ENCODE data around the gene TNK1.
A peak's percentile ranks its signal among the peaks of the same experiment; 100 is the strongest.

TNK1 gene

DNA sequence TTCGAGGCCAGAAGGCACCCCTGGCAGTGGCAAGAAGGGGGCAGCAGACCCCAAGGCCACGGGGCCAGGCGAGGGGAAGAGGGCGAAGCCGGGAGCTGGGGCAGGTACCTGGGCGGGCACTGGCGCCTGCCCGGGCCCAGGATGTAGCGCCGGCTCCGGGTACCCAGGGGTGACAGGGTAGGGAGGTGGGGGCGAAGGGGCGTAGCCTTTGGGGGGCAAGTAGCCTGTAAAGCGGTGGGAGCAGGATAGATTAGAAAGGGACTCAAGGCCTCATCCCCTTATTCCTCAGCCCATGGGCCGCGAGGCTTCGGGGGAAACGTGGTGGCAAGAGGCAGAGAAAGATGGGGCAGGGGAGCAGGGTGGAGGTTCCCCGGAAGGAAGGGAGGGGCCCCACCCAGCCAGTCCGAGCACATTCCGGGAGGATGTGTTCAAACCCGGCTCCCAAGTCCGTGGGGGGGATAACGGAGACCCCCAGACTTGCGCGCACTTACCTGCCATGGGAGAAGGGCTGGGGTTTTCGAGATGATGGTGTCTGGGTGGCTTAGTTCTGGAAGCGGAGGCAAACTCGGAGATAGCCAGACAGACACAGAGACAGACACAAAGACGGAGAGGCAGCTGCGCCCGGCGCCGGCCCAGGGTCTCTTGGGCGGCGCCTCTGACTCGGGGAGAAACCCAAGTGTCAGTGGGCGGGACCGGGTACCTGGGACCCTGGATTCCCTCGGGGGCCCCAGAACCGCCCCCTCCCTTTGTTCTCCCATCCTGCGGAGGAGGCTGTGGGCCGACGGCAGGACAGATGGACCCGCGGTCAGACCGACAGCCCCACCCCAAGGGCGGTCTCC lies 12.9 kb downstream of the TNK1 start:
- Histone ChIP-seq H3K27me3 (ENCODE audit: insufficient read depth, poor library complexity, severe bottlenecking) (no peaks in the 10 kb centered on the region), H3K4me3 (replicated peaks; ENCODE audit: insufficient read depth, low read length) (peak overlapping the region; percentile 58), H3K27ac (replicated peaks) (no peak overlapping the region)
- TF ChIP-seq, protein P1, sequence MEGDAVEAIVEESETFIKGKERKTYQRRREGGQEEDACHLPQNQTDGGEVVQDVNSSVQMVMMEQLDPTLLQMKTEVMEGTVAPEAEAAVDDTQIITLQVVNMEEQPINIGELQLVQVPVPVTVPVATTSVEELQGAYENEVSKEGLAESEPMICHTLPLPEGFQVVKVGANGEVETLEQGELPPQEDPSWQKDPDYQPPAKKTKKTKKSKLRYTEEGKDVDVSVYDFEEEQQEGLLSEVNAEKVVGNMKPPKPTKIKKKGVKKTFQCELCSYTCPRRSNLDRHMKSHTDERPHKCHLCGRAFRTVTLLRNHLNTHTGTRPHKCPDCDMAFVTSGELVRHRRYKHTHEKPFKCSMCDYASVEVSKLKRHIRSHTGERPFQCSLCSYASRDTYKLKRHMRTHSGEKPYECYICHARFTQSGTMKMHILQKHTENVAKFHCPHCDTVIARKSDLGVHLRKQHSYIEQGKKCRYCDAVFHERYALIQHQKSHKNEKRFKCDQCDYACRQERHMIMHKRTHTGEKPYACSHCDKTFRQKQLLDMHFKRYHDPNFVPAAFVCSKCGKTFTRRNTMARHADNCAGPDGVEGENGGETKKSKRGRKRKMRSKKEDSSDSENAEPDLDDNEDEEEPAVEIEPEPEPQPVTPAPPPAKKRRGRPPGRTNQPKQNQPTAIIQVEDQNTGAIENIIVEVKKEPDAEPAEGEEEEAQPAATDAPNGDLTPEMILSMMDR (IDR thresholded peaks at IDR 0.05; ENCODE audit: insufficient read depth, low read length) = no peak
- TF ChIP-seq, protein P2, sequence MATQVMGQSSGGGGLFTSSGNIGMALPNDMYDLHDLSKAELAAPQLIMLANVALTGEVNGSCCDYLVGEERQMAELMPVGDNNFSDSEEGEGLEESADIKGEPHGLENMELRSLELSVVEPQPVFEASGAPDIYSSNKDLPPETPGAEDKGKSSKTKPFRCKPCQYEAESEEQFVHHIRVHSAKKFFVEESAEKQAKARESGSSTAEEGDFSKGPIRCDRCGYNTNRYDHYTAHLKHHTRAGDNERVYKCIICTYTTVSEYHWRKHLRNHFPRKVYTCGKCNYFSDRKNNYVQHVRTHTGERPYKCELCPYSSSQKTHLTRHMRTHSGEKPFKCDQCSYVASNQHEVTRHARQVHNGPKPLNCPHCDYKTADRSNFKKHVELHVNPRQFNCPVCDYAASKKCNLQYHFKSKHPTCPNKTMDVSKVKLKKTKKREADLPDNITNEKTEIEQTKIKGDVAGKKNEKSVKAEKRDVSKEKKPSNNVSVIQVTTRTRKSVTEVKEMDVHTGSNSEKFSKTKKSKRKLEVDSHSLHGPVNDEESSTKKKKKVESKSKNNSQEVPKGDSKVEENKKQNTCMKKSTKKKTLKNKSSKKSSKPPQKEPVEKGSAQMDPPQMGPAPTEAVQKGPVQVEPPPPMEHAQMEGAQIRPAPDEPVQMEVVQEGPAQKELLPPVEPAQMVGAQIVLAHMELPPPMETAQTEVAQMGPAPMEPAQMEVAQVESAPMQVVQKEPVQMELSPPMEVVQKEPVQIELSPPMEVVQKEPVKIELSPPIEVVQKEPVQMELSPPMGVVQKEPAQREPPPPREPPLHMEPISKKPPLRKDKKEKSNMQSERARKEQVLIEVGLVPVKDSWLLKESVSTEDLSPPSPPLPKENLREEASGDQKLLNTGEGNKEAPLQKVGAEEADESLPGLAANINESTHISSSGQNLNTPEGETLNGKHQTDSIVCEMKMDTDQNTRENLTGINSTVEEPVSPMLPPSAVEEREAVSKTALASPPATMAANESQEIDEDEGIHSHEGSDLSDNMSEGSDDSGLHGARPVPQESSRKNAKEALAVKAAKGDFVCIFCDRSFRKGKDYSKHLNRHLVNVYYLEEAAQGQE (IDR thresholded peaks at IDR 0.05; ENCODE audit: insufficient replicate concordance, low read depth) = no peak
- no peak for TF ChIP-seq SPI1 (IDR thresholded peaks at IDR 0.05; ENCODE audit: borderline replicate concordance, low read depth)
- DNase-seq (ENCODE audit: low read depth in 1 of 2, low spot score in 1 of 2) = no peak

DNA sequence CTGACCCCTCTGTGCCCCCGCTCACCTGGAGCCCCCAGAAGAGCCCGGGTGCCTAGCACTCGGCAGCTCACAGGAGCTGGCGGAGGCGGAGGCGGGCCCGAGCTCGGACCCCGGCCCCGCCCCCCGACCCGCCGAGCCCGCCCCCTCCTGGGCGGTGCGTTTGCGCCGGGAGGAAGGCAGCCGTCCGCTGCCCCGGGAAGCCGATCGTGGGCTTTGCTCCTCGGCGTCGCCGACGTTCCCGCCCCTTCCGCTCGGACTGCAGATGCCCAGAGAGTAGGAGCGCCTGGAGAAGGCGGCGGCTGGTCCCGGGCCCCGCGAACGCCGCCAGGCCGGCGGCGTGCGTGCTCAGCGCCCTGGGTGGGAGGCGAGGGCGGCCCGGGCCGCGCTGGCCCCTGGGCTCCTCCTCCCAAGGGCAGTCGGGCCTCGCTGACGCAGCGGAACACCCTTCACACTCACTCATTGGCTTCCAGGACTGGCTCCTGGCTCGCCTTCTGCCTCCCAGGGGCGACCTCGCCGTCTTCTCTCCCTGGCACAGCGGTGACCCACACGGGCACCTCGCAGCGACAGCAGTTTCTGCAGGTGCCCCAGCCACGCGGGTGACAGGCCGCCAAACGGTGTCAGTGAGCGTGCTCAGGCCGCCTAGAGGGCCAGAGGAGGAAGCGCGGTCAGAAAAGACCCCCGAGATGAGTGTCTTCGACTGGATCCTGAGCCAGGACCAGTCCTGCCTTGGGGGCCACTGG lies 13.7 kb downstream of the TNK1 start, which contains the start of gene PLSCR3:
TSS of gene PLSCR3 (minus strand) at position 74 of the 740 bp plus-strand sequence. CDS start 415 bp downstream, outside the sequence.
- TF ChIP-seq POLR2AphosphoS5 (IDR thresholded peaks at IDR 0.05; ENCODE audit: low read depth) (no peak; the same call in 1 of the 2 replicates), SPI1 (IDR thresholded peaks at IDR 0.05; ENCODE audit: borderline replicate concordance, low read depth) (no peak), GABPA (IDR thresholded peaks at IDR 0.05; ENCODE audit: low read depth) (no peak)
- H3K27ac ChIP-seq (replicated peaks) = peak within 1 kb of the TSS; percentile 48; the same call in 1 of the 2 replicates

DNA sequence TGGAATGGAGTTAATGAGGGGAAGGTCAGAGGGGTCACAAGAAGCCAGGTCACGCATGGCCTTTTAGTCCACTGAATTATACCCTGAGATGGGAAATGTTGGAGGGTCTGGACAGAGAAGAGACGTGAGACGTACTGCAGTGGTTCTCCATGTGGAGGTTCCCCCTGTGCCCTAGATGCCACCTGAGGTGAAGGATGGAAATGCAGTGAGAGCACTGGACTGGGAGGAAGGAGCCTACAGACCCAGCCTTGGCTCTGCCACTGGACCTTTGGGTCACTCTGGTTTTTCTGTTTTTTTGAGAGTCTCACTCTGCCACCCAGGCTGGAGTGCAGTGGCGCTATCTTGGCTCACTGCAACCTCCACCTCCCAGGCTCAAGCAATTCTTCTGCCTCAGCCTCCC lies 15.3 kb downstream of the TNK1 start:
- Histone ChIP-seq H3K27ac (replicated peaks) (no peak overlapping the region), H3K27me3 (ENCODE audit: insufficient read depth, poor library complexity, severe bottlenecking) (no peaks in the 10 kb centered on the region), H3K4me3 (replicated peaks; ENCODE audit: insufficient read depth, low read length) (no peak overlapping the region)
- DNase-seq (ENCODE audit: low read depth in 1 of 2, low spot score in 1 of 2) = no peak
- no peak for TF ChIP-seq POLR2AphosphoS5 (IDR thresholded peaks at IDR 0.05; ENCODE audit: low read depth)
- TF ChIP-seq, protein P1 (IDR thresholded peaks at IDR 0.05; ENCODE audit: insufficient read depth, low read length) = no peak
- no peak for TF ChIP-seq SPI1 (IDR thresholded peaks at IDR 0.05; ENCODE audit: borderline replicate concordance, low read depth)
- TF ChIP-seq, protein P2 (IDR thresholded peaks at IDR 0.05; ENCODE audit: insufficient replicate concordance, low read depth) = no peak
- no peak for TF ChIP-seq GABPA (IDR thresholded peaks at IDR 0.05; ENCODE audit: low read depth)

More for the DNA sequence above, 13.7 kb downstream of the TNK1 start, which contains the start of gene PLSCR3:
- DNase-seq (ENCODE audit: low read depth in 1 of 2, low spot score in 1 of 2) = peak; percentile 58 to 70
- H3K27me3 ChIP-seq (ENCODE audit: insufficient read depth, poor library complexity, severe bottlenecking) = no peaks in the 10 kb centered on the region
- peak within 1 kb of the TSS; percentile 58 for H3K4me3 ChIP-seq (replicated peaks; ENCODE audit: insufficient read depth, low read length)

DNA sequence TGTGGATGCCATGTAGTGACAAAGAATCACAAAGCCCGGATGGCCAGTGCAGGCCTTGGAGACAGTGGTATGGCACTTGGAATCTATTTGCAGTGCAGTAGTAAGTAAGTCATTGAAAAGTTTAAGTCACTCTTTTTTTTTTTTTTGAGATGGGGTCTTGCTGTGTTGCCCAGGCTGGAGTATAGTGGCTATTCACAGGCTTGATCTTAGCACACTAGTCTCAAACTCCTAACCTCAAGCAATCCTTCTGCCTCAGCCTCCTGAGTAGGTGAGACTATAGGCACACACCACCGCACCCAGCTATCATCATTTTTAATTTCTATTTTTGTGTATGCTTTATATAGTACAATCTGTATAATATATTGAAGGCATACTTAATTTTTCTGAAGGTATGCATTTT lies 17.7 kb downstream of the TNK1 start:
- no peak for DNase-seq (ENCODE audit: low read depth in 1 of 2, low spot score in 1 of 2)
- no peaks in the 10 kb centered on the region for H3K27me3 ChIP-seq (ENCODE audit: insufficient read depth, poor library complexity, severe bottlenecking)
- TF ChIP-seq GABPA (IDR thresholded peaks at IDR 0.05; ENCODE audit: low read depth) = no peak
- no peak for TF ChIP-seq SPI1 (IDR thresholded peaks at IDR 0.05; ENCODE audit: borderline replicate concordance, low read depth)
- no peak overlapping the region for H3K4me3 ChIP-seq (replicated peaks; ENCODE audit: insufficient read depth, low read length)
- H3K27ac ChIP-seq (replicated peaks) = no peak overlapping the region

Data from HL-60 (cell line).